ENCODE results near the gene NTNG2. TPM values are rescaled to one million over a fixed set of nuclear protein-coding genes. Genes with fewer than 3 reads are reported as not detected.

The NTNG2 gene
- polyA plus RNA-seq, 1 experiment: 0.74 TPM

DNA sequence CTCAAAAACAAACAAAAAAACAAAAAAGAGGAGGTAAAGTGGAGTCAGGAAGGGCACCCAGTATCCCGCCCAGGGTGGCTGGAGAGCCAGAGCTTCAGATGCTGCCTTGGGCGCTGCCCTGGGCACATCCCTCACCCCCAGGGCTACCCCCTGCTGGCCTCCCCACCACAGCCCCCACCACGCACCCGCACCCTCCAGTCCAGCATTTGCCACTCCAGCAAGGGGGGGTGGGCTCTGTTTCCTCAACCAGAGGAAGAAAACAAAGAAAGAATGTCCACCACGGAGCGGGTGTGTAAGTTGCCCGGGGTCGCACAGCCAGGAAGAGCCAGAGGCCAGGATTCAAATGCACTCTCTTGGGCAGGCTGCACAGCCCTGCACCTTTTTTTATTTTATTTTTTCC, 86.1 kb downstream of the NTNG2 start:
- peaks cover 14% of the 10 kb centered on the region for H3K27me3 ChIP-seq (ENCODE audit: control insufficient read depth, insufficient read depth, low read length)
- ChIA-PET POLR2A (interaction anchor here (0.6 kb wide), 1 partner anchor 371 kb away, joined by 4 read pairs; no protein-coding TSS in a partner anchor), CTCF (interaction anchor here (0.9 to 13.2 kb wide), 4 partner anchors 10 to 488 kb away, joined by 4 to 194 read pairs (median 19); no protein-coding TSS in a partner anchor)
- TF ChIP-seq, protein P1, sequence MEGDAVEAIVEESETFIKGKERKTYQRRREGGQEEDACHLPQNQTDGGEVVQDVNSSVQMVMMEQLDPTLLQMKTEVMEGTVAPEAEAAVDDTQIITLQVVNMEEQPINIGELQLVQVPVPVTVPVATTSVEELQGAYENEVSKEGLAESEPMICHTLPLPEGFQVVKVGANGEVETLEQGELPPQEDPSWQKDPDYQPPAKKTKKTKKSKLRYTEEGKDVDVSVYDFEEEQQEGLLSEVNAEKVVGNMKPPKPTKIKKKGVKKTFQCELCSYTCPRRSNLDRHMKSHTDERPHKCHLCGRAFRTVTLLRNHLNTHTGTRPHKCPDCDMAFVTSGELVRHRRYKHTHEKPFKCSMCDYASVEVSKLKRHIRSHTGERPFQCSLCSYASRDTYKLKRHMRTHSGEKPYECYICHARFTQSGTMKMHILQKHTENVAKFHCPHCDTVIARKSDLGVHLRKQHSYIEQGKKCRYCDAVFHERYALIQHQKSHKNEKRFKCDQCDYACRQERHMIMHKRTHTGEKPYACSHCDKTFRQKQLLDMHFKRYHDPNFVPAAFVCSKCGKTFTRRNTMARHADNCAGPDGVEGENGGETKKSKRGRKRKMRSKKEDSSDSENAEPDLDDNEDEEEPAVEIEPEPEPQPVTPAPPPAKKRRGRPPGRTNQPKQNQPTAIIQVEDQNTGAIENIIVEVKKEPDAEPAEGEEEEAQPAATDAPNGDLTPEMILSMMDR (IDR thresholded peaks at IDR 0.05; ENCODE audit: insufficient read depth, low read depth, low read length): no peak
- H3K36me3 ChIP-seq (ENCODE audit: control insufficient read depth, insufficient read depth, low read length): no peaks in the 10 kb centered on the region
- no peak overlapping the region for H3K4me3 ChIP-seq (ENCODE audit: low read depth, low read length)
- no peak for DNase-seq (ENCODE audit: low read depth)

DNA sequence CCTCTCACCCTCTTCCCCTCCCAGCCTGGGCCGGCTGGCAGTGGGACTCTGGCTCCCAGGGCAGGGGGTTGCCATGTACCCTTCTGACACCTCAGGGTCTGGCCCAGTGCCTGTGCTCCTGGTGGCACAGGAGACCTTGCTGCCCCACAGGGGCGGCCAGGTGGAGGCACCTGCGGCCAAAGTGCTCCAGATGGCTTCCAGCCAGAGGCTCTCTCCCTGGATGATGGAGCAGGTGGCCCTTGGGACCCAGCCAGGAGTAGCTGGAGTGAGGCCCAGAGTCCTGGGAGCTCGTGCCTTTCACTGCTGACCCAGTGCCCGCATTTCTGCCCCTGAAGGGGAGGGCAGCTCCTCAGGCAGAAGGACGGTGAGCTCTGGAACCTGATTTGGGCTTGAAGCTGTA, 87.3 kb downstream of the NTNG2 start:
- ChIA-PET POLR2A (no interaction called here), CTCF (interaction anchor here (2.1 to 13.2 kb wide), 3 partner anchors 10 to 489 kb away, joined by 7 to 194 read pairs (median 31); no protein-coding TSS in a partner anchor)
- TF ChIP-seq, protein P1 (IDR thresholded peaks at IDR 0.05; ENCODE audit: insufficient read depth, low read depth, low read length): no peak
- H3K27me3 ChIP-seq (ENCODE audit: control insufficient read depth, insufficient read depth, low read length): peaks cover 8% of the 10 kb centered on the region
- no peak overlapping the region for H3K4me3 ChIP-seq (ENCODE audit: low read depth, low read length)
- DNase-seq (ENCODE audit: low read depth): no peak
- H3K36me3 ChIP-seq (ENCODE audit: control insufficient read depth, insufficient read depth, low read length): no peaks in the 10 kb centered on the region

DNA sequence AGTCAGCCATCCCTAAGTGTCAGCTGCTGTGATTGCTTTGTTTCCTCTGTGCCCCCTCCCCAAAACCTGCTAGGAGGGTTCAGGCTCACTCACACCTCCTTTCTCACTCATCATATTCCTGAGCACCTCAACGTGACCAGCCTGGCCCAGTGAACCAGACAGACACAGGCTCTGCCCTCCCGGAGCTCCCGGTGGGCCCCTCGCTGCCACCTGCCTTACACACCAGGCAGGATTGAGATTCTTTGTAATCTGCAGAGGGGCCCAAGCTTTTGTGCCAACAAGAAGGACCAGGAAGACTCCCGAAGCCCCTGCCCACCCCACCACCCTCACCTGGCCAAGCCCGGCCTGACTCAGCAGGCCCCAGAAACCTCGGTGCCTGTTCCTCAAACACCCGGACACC, 87.8 kb downstream of the NTNG2 start:
- Histone ChIP-seq H3K4me3 (ENCODE audit: low read depth, low read length) (no peak overlapping the region), H3K27me3 (ENCODE audit: control insufficient read depth, insufficient read depth, low read length) (peaks cover 7% of the 10 kb centered on the region), H3K36me3 (ENCODE audit: control insufficient read depth, insufficient read depth, low read length) (no peaks in the 10 kb centered on the region)
- ChIA-PET POLR2A (no interaction called here), CTCF (interaction anchor here (2.1 to 13.2 kb wide), 3 partner anchors 9 to 489 kb away, joined by 7 to 194 read pairs (median 31); no protein-coding TSS in a partner anchor)
- TF ChIP-seq, protein P1 (IDR thresholded peaks at IDR 0.05; ENCODE audit: insufficient read depth, low read depth, low read length): no peak
- DNase-seq (ENCODE audit: low read depth): no peak

DNA sequence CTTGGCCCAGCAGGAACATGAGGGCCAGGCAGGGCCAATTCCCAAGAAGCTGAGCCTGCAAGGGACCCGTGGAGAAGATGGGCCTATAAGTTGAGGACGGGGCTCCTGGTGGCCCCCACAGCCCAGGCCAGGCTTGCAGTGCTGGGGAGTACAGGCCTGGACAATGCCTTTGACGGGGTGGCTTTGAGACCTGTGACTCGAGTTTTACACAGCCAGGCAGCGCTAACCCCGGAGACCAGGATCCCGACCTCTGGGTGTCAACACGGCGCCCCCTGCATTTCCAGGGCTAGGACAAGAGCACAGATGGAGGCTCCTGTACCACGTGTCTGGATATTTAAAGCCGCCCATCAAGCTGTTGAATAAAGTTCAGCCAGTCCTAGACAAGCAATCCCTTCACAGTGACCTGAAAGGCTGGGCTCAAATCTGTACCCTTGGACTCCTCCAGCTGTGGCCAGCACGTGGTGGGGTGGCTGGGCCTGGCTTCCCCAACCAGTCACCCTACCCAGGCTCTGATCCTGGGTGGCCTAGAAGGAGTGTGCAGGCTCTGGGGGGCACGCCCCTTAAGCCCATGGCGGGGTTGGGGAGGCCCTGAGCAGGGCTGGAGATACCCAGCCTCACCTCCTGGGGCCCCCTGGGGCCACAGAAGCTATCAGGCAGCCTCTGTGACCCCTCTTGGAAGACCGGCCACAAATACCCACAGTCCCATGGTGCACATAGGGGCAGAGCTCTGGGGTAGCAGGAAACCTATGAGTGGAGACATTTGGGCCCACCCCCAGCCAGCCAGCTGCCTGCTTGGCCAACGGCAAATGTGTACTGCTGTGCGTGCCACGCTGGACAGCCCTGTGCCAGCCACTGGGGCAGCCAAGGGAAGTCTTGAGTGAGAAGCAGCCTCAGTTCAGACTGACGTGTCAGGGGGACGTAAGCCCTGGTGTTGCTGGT, 88.7 kb downstream of the NTNG2 start:
- DNase-seq (ENCODE audit: low read depth): no peak
- no peak overlapping the region for H3K4me3 ChIP-seq (ENCODE audit: low read depth, low read length)
- TF ChIP-seq, protein P1 (IDR thresholded peaks at IDR 0.05; ENCODE audit: insufficient read depth, low read depth, low read length): no peak
- ChIA-PET CTCF (interaction anchor here (0.7 to 13.2 kb wide), 5 partner anchors 12 to 490 kb away, joined by 4 to 194 read pairs (median 31); no protein-coding TSS in a partner anchor), POLR2A (interaction anchor here (0.7 kb wide), 1 partner anchor 780 kb away, joined by 3 read pairs; the partner anchor contains the start of gene GTF3C5)
- no peaks in the 10 kb centered on the region for H3K36me3 ChIP-seq (ENCODE audit: control insufficient read depth, insufficient read depth, low read length)
- H3K27me3 ChIP-seq (ENCODE audit: control insufficient read depth, insufficient read depth, low read length): peaks cover 2% of the 10 kb centered on the region

DNA sequence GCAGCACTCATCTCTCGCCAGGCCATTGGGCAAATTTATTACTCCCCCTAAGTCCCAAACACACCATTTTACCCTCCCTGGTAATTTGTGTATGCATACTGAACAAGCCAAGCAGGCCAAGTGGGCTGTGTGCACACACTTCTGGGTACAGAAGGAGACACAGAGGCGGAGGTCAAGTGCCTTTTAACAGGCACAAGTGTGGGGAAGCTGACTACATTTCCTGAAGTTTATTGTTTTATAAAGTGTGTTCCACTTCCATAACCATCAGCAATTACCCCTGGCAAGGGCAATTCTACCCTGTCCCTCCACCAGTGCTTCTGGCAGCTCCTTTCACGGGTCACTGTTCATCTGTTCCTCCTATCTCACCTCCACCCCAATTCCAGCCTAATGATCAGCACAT, 99.0 kb downstream of the NTNG2 start:
- no peaks in the 10 kb centered on the region for H3K27me3 ChIP-seq (ENCODE audit: control insufficient read depth, insufficient read depth, low read length)
- POLR2A ChIA-PET: no interaction called here
- CTCF ChIA-PET: interaction anchor here (3.2 to 5.5 kb wide), 4 partner anchors 8 to 502 kb away, joined by 17 to 40 read pairs (median 32); no protein-coding TSS in a partner anchor

More for the DNA sequence above, 99.0 kb downstream of the NTNG2 start:
- TF ChIP-seq, protein P1 (IDR thresholded peaks at IDR 0.05; ENCODE audit: insufficient read depth, low read depth, low read length): no peak
- no peak for DNase-seq (ENCODE audit: low read depth)
- H3K36me3 ChIP-seq (ENCODE audit: control insufficient read depth, insufficient read depth, low read length): peaks cover 11% of the 10 kb centered on the region
- no peak overlapping the region for H3K4me3 ChIP-seq (ENCODE audit: low read depth, low read length)
